ENCODE results near the gene TMOD3.

The TMOD3 gene

GRCh38 chr15:51796847-51797401 lies 32.5 kb upstream of the TMOD3 start:
- no peak for TF ChIP-seq CTCF (IDR thresholded peaks at IDR 0.05)
- no peak for TF ChIP-seq ZFX (IDR thresholded peaks at IDR 0.05; ENCODE audit: borderline replicate concordance)
- H3K27ac ChIP-seq: no peak overlapping the region

GRCh38 chr15:51798281-51798680 lies 31.2 kb upstream of the TMOD3 start:
- no peak for TF ChIP-seq CTCF (IDR thresholded peaks at IDR 0.05)
- no peak for TF ChIP-seq ZFX (IDR thresholded peaks at IDR 0.05; ENCODE audit: borderline replicate concordance)
- no peak overlapping the region for H3K27ac ChIP-seq

GRCh38 chr15:51799282-51800252 lies 29.9 kb upstream of the TMOD3 start:
- H3K27ac ChIP-seq: no peak overlapping the region

GRCh38 chr15:51801391-51801835 lies 28.0 kb upstream of the TMOD3 start:
- TF ChIP-seq ZFX (IDR thresholded peaks at IDR 0.05; ENCODE audit: borderline replicate concordance) (no peak), CTCF (IDR thresholded peaks at IDR 0.05) (peak; percentile 78)
- H3K27ac ChIP-seq: no peak overlapping the region

More at GRCh38 chr15:51799282-51800252, 29.9 kb upstream of the TMOD3 start:
- TF ChIP-seq ZFX (IDR thresholded peaks at IDR 0.05; ENCODE audit: borderline replicate concordance) (no peak), CTCF (IDR thresholded peaks at IDR 0.05) (no peak)

GRCh38 chr15:51802593-51802992 lies 26.9 kb upstream of the TMOD3 start:
- no peak overlapping the region for H3K27ac ChIP-seq
- no peak for TF ChIP-seq ZFX (IDR thresholded peaks at IDR 0.05; ENCODE audit: borderline replicate concordance)
- no peak for TF ChIP-seq CTCF (IDR thresholded peaks at IDR 0.05)

GRCh38 chr15:51803965-51804364 lies 25.5 kb upstream of the TMOD3 start:
- TF ChIP-seq CTCF (IDR thresholded peaks at IDR 0.05) (no peak), ZFX (IDR thresholded peaks at IDR 0.05; ENCODE audit: borderline replicate concordance) (no peak)
- no peak overlapping the region for H3K27ac ChIP-seq

- H3K27ac ChIP-seq: no peak overlapping the region
- no peak for TF ChIP-seq CTCF (IDR thresholded peaks at IDR 0.05)
- TF ChIP-seq ZFX (IDR thresholded peaks at IDR 0.05; ENCODE audit: borderline replicate concordance): no peak
Measured at GRCh38 chr15:51806123-51806522, 23.3 kb upstream of the TMOD3 start.
